ENCODE data around the gene WDR31. TPM values are rescaled to one million over a fixed set of nuclear protein-coding genes. Genes with fewer than 3 reads are reported as not detected.

WDR31 gene
- polyA plus RNA-seq, 2 of the 4 experiments (the other 2 are of a cell fraction): 1.9 to 2.9 TPM

- POLR2A ChIA-PET: interaction anchor here (0.6 kb wide), 1 partner anchor 137 kb away, joined by 3 read pairs; no protein-coding TSS in a partner anchor
- 4% methylated on average over 2 of the region's 2 CpGs for WGBS (ENCODE audit: missing lambda C conversion rate)
- peak; percentile 81 for TF ChIP-seq CTCF (IDR thresholded peaks at IDR 0.05)
- TF ChIP-seq HES2 (IDR thresholded peaks at IDR 0.05): no peak
- TF ChIP-seq RAD21 (conservative IDR thresholded peaks at IDR 0.05 in 1 of 2, IDR thresholded peaks at IDR 0.05 in 1 of 2): peak; percentile 74 to 83
- no peak for TF ChIP-seq SREBF2 (IDR thresholded peaks at IDR 0.05)
- peak; percentile 61 for TF ChIP-seq SMC3 (IDR thresholded peaks at IDR 0.05)
- TF ChIP-seq CHD4 (IDR thresholded peaks at IDR 0.05; ENCODE audit: borderline replicate concordance): no peak
- no peak for TF ChIP-seq NFE2L2 (conservative IDR thresholded peaks at IDR 0.05; ENCODE audit: low read length)
- TF ChIP-seq MAFK (IDR thresholded peaks at IDR 0.05; ENCODE audit: partially characterized antibody): peak; percentile 65
- peak; percentile 78; a peak in 4 of 6 replicates for ATAC-seq
- DNase-seq (ENCODE audit: low read depth in 1 of 2, low spot score in 1 of 2): peak; percentile 31 to 42
- Histone ChIP-seq H3K9me3 (no peaks in the 10 kb centered on the region), H3K4me3 (no peak overlapping the region), H3K4me1 (no peaks in the 10 kb centered on the region), H3K27ac (no peak overlapping the region), H3K4me2 (no peak overlapping the region)
- FAIRE-seq: no peak
- CTCF ChIA-PET: interaction anchor here (0.6 to 6.7 kb wide), 24 partner anchors 9 to 349 kb away, joined by 3 to 52 read pairs (median 4); partner anchors contain the start of genes ALAD, C9orf43, CDC26 and POLE3
Observed at GRCh38 chr9:113309204-113309813, 30.8 kb downstream of the WDR31 start.

GRCh38 chr9:113307396-113307975 lies 32.6 kb downstream of the WDR31 start:
- Histone ChIP-seq H3K4me3 (no peak overlapping the region), H3K4me1 (no peaks in the 10 kb centered on the region), H3K27ac (no peak overlapping the region), H3K4me2 (no peak overlapping the region), H3K9me3 (no peaks in the 10 kb centered on the region)
- FAIRE-seq: no peak
- CTCF ChIA-PET: interaction anchor here (1.0 to 6.7 kb wide), 7 partner anchors 12 to 351 kb away, joined by 3 to 52 read pairs (median 6); partner anchors contain the start of genes ALAD, CDC26 and WDR31
- no peak for DNase-seq (ENCODE audit: low read depth in 1 of 2, low spot score in 1 of 2)
- ATAC-seq: no peak
- POLR2A ChIA-PET: no interaction called here
- TF ChIP-seq RNF2 (IDR thresholded peaks at IDR 0.05; ENCODE audit: borderline replicate concordance, low read depth) (no peak), GATA3 (IDR thresholded peaks at IDR 0.05; ENCODE audit: borderline replicate concordance) (no peak), KDM1A (IDR thresholded peaks at IDR 0.05; ENCODE audit: low read depth) (no peak), HOXA7 (CRISPR knock-in tag; IDR thresholded peaks at IDR 0.05) (no peak), EHF (CRISPR knock-in tag; IDR thresholded peaks at IDR 0.05) (no peak), HEYL (CRISPR knock-in tag; IDR thresholded peaks at IDR 0.05) (no peak), HOXB5 (CRISPR knock-in tag; IDR thresholded peaks at IDR 0.05) (no peak), FOSL2 (IDR thresholded peaks at IDR 0.05) (no peak), FOSL2 (CRISPR knock-in tag; IDR thresholded peaks at IDR 0.05) (no peak), ELK1 (IDR thresholded peaks at IDR 0.05; ENCODE audit: low read depth, low read length) (no peak), ZSCAN20 (CRISPR knock-in tag; IDR thresholded peaks at IDR 0.05) (no peak), MYC (IDR thresholded peaks at IDR 0.05; ENCODE audit: borderline replicate concordance, low read length) (no peak), CBX8 (IDR thresholded peaks at IDR 0.05) (no peak), ESRRA (IDR thresholded peaks at IDR 0.05; ENCODE audit: borderline replicate concordance, low read length) (no peak)
- 60% methylated on average over 8 of the region's 8 CpGs for WGBS (ENCODE audit: missing lambda C conversion rate)

Data from A549 (cell line).